Body of pancreas (tissue), 4 donors: ENCODE measurements around the gene NLRP1.

Experiments used
- CTCF ChIP-seq, 7 experiments: fragments of 450-650 bp in 4 of 7; fragments of 200-600 bp in 3 of 7; sonication (generic) in 3 of 7; IDR thresholded peaks; one replicate each; pipeline ENCODE4 v1.5.1; 2016 to 2019; ENCODE audit warnings: antibody characterized with exemption in 7 of 7
- POLR2A ChIP-seq, 3 donors: fragments of 450-650 bp; IDR thresholded peaks; one replicate each; pipeline ENCODE4 v1.6.1; 2016; ENCODE audit warnings: antibody characterized with exemption in 3 of 3, mild to moderate bottlenecking in 2 of 3

GRCh38 chr17:5500589-5501391 is 83.5 kb downstream of the NLRP1 start:
- TF ChIP-seq CTCF (IDR thresholded peaks at IDR 0.05), result no peak
- TF ChIP-seq POLR2A (IDR thresholded peaks at IDR 0.05), result no peak
